HG03060 (cell line): Measurements from ENCODE around the gene INSM2.

Experiments
- ATAC-seq: cut with Tn5 transposase; IDR thresholded peaks from one replicate; pipeline ENCODE4 v1.9.1; 2021; ENCODE audit warnings: low read depth, moderate number of reproducible peaks; ENCODE audit not compliant: unreplicated experiment

Gene INSM2

DNA sequence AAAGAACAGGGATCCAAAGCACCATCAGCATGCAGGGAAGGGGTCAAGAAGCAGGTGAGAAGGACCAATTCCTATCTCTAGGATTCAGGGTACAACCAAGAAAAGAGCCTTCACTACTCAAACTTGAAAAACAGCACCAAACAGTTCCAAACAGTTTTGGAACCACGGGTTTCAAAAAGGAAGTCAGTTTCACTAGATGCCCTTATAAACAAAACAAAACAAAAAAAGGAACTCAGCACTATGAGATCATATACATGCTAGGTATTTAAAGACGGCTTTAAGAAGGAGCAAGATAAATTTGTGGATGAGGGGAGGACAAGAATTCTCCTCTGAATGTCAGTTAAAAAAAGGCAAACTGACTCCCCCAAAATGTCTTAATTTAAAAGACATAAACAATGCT lies 6.0 kb downstream of the INSM2 start:
- no peak for ATAC-seq

DNA sequence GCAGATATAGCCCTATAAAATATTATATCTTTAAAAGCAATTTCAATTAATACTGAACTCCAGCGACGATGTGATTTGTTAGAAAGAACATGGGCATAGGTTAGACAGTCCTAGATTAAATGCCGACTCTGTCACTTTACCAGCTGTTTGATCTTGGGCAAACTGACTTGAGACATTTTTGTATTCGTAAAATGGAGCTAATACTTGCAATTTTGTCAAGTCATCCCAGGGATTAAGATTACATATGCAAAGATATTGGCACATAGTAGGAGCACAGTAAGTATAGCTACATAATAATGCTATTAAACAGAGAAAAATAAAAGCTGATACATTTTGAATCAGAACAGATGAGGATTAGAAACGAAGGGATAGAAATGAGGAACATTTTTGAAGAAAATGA lies 9.0 kb downstream of the INSM2 start:
- ATAC-seq: no peak

DNA sequence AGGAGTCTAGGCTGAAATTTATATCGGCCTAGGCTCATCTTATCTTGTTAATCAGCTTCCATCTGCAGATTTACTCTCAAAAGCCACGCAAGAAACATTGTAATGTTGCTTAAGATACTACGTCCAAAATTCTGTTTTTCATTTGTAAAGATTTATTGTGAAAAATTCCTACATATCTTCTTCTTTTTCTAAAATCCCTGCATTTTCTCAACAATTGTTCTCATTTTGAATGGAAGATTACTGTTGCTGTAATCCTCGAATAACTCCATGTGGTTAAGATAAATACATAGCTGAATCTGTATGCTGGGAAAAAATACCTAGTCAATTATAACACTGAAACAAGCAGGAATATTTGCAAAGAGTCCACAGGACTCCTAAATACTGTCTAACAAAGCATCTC lies 15.6 kb downstream of the INSM2 start:
- ATAC-seq: no peak

DNA sequence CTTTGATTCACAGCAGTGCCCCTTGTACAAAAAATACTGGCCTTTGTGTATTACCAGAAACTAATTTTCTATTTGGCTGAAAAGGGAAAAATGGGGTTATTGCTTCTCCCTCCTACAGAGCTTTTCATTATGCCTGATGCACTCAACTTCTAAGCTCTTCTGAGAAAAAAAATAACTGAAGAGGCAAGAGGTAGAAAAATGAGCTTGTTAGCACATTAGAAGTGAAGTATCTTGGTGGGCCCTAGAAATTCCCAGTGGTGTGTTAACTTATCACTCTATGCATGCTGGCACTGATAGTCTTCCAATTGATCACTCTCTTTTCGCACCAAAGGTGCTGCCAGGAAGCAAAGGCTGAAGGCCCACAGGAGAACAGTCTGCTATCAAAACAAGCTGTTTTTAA lies 17.1 kb downstream of the INSM2 start:
- ATAC-seq: no peak

DNA sequence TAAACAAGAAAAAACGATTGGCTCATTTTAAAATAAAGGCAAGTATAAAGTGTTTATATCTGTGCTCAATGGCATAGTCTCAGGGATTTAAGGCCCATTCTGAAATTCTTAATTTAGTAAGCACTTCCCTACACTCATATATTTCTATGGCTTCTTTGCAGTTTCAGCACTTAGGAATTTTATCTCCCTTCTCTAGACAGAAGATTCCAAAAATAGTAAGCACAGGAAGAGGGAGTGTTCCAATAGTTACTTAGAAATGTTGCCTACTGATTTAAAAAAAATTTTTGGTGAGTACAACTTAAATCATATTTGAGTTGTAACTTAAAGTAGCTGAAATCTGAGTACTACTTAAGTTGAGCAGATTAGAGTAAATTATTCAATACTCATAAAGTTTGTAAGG lies 19.8 kb downstream of the INSM2 start:
- ATAC-seq: no peak

DNA sequence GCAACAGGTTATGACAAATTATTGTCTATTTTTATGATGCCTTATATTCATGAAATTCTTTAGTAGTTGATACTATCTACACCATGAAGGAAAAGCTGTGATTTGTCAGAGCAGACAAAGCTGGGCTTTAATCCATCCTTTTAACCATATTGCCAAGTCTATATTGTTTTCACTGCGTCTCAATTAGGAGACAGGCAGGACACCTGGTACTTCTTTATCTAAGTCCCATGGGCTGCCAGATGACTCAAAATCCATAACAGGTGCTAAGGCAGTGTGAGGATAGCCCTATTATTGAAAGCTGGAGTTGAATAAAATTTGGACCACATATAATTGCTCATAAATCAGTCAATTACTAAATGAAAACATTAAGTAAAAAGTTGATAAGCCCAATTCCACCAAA lies 22.6 kb downstream of the INSM2 start:
- ATAC-seq: no peak

DNA sequence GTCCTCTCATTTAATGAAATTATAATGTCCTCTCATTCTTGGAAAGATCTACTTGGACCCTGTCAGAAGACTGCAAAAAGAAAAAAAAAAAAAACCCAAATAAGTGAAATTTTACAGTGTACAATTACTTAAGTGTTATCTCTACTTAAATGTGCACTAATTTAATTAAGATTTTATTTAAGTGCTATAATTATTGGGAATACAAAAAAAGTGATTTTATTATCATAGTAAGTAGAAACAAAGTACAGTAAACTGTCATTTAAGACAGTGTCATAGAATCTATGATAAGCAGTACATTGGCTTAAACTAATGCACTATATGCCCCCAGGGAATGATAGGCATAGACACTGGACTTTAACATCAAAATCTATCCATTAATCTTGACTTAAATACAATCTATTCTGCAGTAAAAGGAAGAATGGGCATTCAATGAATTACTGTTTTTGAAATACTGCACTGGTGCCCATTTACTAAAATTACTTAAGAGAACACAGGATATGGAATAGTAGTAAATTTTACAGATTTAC lies 23.3 kb downstream of the INSM2 start:
- no peak for ATAC-seq

DNA sequence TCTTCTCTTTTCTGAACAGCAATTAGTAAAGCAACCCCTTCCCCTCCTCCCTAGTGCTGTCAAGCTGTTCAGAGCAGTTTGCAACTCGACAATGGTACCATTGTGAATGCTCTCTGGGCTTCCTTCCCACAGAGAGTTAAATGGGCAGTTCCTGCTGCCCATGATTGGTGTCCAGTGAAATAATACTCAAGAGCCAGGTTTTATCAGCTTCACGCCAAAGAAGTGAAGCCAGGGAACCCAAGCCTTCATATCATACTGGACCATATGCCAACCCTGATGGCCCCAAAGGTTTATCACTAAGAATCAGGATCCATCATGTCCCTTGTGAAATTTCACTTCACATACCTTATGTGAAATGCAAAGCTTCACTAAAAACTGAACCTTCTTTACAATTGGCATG lies 24.7 kb downstream of the INSM2 start:
- ATAC-seq: no peak

DNA sequence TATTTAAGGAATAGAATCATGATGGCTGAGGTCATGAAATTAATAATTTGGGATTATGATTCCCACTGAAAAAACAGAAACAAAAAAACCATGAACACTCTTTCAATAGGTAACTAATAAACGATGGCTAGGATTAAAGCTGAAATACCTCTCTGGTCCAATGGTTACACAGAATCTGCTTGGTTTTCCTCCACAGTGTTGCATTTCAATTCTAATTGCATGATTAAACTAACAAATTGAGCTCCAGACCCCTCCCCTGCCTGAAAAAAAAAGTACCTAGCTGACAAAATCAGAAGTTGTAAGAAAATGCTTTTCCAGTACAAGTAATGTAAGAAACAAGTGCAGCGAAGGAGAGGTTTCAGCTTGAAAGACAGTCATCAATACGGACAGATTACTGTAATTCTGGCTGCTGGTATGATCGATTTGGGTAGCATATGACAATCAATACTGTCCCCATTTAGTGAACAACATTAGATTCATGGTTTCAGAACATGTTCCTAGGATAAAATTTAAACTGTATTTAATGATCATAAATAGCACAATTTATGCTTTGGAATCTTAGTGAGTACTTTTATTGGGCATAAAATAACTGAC lies 32.0 kb downstream of the INSM2 start:
- no peak for ATAC-seq

DNA sequence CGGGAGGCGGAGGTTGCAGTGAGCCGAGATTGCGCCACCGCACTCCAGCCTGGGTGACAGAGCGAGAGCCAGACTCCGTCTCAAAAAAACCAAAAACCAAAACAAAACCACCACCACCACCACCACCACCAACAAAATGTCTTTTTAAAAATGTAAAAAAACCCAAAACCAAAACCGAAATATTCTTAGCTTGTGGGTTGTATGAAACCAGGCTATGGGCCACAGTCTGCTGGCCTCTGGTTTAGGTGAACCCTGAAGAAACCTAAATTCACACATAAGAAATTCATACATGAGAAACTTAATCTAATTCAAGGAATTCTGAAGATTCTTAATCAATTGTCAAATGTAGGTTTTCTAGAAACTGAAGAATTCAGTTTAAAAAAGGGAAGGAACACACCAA lies 37.6 kb downstream of the INSM2 start:
- no peak for ATAC-seq

DNA sequence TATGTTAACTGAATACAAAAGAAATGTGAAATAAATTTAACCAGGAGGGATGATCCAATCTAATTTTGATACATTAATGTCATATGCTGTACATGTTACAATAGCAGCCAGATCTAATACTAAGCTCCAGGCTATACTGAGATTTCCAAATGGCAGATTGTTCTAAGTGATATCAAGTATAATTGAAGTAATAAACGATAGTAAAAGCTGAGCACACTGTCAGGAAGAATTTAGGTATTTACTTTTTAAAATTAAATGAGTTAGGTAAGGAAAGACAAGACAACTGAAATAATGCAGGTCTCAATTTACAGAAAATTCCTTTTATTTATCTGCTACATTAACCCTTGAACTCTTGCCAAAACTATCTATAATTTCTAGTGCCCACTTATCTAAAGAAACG lies 39.9 kb downstream of the INSM2 start:
- no peak for ATAC-seq

DNA sequence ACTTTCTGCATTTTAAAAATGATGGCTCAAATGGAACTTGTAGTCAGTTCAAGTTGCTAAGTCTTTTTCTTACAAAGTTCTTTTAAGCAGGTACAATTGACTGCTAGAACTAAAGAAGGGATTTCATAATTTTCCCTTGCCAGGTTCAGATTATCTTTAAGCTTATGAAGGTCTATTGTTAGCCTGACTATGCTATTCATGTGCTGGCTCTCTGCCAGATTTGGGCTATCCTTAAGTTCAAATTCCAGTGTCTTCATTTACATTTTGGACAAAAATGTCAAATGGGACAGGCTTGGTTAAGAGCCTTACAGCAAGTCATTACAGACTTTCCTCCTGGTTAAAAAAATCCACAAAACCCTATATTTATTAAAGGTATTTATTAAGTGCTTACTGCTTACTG lies 42.3 kb downstream of the INSM2 start:
- ATAC-seq: no peak

DNA sequence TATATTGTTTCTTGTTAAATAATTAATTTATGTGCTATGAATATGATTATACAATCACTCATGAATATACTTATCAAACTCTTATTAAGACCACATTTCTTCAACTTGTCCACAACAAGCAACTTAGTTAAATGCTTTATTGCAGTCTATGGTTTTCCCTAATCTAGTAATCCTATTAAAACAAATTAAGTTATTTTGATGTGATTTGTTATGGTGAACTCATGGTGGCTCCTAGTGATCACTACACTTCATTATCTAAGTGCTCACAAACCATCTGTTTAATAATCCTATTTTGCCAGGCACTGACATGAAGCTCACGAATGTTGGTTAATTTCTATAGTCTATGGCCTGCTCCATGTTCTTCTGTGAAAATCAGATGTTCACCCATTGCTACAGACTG lies 42.9 kb downstream of the INSM2 start:
- ATAC-seq: no peak

DNA sequence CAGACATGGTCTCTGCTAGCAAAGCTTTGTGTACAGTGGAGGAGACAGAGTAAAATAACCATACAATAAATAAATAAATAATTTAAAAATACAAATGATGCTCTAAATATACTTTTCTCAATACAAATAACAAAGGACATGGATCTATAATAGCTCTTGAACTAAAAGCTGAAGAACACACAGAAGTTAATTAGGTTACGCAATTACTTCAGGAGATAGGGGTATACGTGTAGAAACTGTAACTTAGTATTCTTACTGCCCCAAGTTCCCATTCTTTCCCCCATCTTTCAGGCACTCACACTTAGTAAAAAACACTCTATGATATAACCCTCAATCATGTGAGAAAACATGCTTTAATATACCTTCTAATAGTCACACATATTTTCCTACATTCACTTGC lies 44.2 kb downstream of the INSM2 start:
- no peak for ATAC-seq

DNA sequence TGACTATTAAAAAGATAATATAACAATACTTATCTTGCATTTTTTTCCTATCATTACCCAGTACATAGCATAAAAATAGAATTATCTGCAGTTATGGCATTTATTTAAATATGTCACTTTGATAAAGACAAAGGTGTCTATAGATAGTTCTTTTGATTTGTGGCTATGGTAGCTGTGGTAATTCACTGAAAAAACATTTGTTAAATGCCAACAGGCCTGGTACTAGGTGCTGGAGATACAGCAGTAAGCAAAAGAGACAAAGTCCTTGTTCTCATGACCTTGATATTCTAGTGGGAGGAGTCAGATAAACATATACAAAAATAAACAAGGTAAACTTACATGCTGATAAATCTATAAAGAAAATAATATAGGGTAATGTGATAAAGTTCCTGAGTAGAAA lies 44.7 kb downstream of the INSM2 start:
- ATAC-seq: no peak
